Neural progenitor cell (in vitro differentiated cells): ENCODE data around the gene CTSD.

Experiments used
- EZH2phosphoT487 ChIP-seq: fragments of 200-600 bp; sonication (generic); IDR thresholded peaks from 2 replicates; pipeline ENCODE4 v1.6.1; 2017; ENCODE audit warnings: antibody characterized with exemption
- TF ChIP-seq, protein P1 (sequence below): fragments of 200-600 bp; sonication (generic); IDR thresholded peaks from 2 replicates; pipeline ENCODE4 v1.5.1; 2017; ENCODE audit warnings: antibody characterized with exemption, mild to moderate bottlenecking

GRCh38 chr11:1738380-1738779, 25.3 kb downstream of the CTSD start:
- TF ChIP-seq, protein P1, sequence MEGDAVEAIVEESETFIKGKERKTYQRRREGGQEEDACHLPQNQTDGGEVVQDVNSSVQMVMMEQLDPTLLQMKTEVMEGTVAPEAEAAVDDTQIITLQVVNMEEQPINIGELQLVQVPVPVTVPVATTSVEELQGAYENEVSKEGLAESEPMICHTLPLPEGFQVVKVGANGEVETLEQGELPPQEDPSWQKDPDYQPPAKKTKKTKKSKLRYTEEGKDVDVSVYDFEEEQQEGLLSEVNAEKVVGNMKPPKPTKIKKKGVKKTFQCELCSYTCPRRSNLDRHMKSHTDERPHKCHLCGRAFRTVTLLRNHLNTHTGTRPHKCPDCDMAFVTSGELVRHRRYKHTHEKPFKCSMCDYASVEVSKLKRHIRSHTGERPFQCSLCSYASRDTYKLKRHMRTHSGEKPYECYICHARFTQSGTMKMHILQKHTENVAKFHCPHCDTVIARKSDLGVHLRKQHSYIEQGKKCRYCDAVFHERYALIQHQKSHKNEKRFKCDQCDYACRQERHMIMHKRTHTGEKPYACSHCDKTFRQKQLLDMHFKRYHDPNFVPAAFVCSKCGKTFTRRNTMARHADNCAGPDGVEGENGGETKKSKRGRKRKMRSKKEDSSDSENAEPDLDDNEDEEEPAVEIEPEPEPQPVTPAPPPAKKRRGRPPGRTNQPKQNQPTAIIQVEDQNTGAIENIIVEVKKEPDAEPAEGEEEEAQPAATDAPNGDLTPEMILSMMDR, result no peak
- TF ChIP-seq EZH2phosphoT487, result no peak
